GM12864 (cell line): ENCODE data around the gene BET1.

Experiments used
- DNase-seq: peaks from one replicate; pipeline ENCODE4 v3.0.0-alpha.2; 2011; ENCODE audit warnings: low read depth
- H3K4me3 ChIP-seq: 2 replicates; pipeline ENCODE4 v1.5.1; 2011; ENCODE audit warnings: mild to moderate bottlenecking, low read depth, low read length, control low read depth
- TF ChIP-seq, protein P1 (sequence below): IDR thresholded peaks from 2 replicates; pipeline ENCODE4 v1.5.1; 2011; ENCODE audit warnings: low read depth, mild to moderate bottlenecking, moderate library complexity, low read length, control low read depth, inconsistent platforms; ENCODE audit errors: missing control alignments

Gene BET1

DNA sequence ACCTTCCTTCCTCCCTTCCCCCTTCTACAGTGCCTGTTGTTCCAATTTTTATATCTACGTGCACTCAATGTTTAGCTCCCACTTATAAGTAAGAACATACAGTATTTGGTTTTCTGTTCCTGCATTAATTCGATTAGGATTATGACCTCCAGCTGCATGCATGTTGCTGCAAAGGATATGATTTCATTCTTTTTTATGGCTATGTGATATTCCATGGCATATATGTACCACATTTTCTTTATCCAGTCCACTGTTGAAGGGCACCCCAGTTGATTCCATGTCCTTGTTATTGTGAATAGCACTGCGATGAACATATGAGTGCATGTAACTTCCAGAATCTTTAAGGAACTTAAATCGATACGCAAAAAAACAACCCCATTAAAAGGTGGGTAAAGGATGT, 39.9 kb downstream of the BET1 start:
- TF ChIP-seq, protein P1, sequence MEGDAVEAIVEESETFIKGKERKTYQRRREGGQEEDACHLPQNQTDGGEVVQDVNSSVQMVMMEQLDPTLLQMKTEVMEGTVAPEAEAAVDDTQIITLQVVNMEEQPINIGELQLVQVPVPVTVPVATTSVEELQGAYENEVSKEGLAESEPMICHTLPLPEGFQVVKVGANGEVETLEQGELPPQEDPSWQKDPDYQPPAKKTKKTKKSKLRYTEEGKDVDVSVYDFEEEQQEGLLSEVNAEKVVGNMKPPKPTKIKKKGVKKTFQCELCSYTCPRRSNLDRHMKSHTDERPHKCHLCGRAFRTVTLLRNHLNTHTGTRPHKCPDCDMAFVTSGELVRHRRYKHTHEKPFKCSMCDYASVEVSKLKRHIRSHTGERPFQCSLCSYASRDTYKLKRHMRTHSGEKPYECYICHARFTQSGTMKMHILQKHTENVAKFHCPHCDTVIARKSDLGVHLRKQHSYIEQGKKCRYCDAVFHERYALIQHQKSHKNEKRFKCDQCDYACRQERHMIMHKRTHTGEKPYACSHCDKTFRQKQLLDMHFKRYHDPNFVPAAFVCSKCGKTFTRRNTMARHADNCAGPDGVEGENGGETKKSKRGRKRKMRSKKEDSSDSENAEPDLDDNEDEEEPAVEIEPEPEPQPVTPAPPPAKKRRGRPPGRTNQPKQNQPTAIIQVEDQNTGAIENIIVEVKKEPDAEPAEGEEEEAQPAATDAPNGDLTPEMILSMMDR, result no peak
- H3K4me3 ChIP-seq, result no peak overlapping the region
- no peak for DNase-seq

DNA sequence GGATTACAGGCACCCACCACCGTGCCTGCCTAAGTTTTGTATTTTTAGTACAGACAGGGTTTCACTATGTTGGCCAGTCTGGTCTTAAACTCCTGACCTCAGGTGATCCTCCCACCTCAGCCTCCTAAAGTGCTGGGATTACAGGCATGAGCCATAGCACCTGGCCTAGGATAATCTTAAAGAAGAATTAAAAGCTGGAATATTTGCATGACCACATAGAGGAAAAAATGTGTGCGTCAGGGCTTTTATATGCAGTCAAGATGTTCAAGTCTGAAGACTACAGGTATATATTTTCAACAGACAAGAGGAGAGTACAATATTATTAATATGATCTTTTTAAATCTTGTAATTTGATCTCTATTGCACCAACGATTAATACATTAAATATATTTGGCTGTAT, 43.2 kb downstream of the BET1 start:
- no peak for DNase-seq
- TF ChIP-seq, protein P1, result no peak
- no peak overlapping the region for H3K4me3 ChIP-seq

DNA sequence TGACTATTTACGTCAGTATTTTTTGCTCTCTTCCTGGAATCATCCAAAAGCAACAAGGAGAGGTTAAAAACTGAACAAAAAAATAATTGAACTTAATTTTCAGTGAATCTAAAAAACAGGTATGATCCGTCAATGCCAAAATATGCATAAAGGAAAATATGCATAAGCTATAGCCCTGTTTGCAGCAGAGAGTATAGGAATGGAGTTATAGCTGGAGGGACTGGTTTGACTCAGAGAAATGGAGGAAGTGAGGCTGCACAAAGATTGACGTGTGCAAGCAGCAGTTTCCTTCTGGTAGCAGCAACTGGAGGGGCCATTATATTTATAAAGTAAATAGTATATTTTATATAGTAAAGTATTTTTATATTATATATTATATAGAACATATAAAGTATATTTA, 45.5 kb downstream of the BET1 start:
- H3K4me3 ChIP-seq, result no peak overlapping the region
- DNase-seq, result no peak
- TF ChIP-seq, protein P1, result no peak

DNA sequence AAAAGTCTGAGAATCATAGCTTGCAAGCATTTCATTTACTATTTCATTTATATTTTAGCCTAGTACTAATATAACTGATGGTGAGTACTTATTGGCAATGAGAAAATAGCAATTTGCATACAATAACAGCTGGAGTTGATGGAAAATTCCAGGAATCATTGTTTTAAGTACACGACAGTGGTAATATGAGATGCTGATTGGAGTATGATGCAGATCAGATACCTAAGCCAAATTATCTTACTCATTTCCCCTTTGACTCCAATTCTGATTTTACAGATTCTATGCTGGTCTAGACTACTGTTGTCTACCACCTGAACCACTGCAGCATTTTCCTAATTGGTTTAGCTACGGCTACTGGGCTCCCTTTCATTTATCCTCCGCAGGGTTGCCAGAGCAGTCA, 45.9 kb downstream of the BET1 start:
- TF ChIP-seq, protein P1, result no peak
- no peak for DNase-seq
- H3K4me3 ChIP-seq, result no peak overlapping the region

DNA sequence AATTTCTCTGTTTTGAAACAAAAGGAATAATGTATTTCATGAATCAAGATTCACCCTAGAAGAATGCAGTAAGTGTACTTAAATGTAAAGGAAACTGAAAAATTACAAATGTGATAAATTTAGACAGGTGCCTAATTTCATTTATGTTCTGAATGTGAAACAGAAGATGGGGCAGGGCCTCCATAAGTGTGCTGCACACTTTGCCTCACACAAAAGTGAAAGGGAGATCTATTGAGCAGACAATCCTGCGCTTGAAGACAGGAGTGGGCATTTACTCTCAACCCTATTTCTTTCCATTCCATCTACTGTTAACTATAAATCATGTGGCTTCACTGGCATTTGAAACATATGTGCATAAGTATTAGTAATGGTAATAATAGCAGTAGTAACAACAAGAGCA, 46.4 kb downstream of the BET1 start:
- TF ChIP-seq, protein P1, result no peak
- H3K4me3 ChIP-seq, result no peak overlapping the region
- DNase-seq, result no peak

DNA sequence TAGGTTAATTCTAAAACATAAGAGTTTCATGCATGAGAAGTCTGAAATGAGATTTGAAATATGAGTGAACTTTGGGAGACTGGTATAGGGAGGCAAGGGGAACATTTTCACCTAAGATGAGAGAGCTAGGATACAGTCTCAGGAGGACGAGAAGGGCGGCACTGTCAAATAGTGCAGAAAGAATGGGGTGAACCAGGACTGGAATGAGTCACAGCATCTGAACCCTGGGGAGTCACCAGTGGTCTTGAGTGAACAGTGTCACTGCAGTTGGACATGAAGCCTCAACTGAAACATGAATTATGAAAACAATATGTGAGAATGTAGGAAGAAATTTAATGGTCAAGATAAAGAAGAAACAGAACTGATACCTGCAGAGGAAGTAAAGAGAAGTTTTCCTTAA, 48.9 kb downstream of the BET1 start:
- no peak for DNase-seq
- no peak overlapping the region for H3K4me3 ChIP-seq
- TF ChIP-seq, protein P1, result no peak

DNA sequence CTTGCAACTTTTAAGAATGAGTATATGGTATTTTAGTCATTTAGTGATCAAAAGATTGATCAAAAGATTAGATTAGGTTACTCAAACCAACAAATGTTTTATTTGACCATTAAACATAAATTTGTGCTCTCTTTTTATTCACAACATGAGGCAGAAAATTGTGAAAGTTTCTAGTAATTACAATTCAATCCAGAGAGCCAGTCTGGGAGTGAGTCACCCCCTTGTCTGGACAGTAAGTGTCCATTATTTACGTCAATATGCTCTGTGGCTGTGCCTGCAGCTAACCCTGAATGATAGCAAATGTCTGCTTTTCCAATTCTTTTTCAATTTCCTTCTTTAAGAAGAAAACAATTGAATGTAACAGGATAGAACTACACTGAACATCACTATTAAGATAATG, 54.7 kb downstream of the BET1 start:
- H3K4me3 ChIP-seq, result no peak overlapping the region
- TF ChIP-seq, protein P1, result no peak

More for the DNA sequence above, 54.7 kb downstream of the BET1 start:
- no peak for DNase-seq
